G401.6 (cell line): ENCODE data around the gene CFHR4.
"Not testable (repeated sequence)": the region's sequence is repeated elsewhere in the genome, so short reads cannot be mapped to it uniquely, and the experiment has no call there.

Experiments
- FAIRE-seq: peaks from 2 replicates; lab custom pipeline; 2012; peaks lifted over from hg19 to GRCh38; lab: Jason Lieb, UNC

The CFHR4 gene

GRCh38 chr1:196941474-196941873 lies 53.6 kb downstream of the CFHR4 start:
- FAIRE-seq: not testable (repeated sequence)

- FAIRE-seq: not testable (repeated sequence)
Observed at GRCh38 chr1:196943568-196943967, 55.7 kb downstream of the CFHR4 start, which contains the start of gene CFHR2. Gene CFHR2 (plus strand): TSS chr1:196943738. CDS start chr1:196943881, 143 bp downstream.

GRCh38 chr1:196951711-196952394 lies 64.0 kb downstream of the CFHR4 start:
- no peak for FAIRE-seq

GRCh38 chr1:196954778-196955177 lies 66.9 kb downstream of the CFHR4 start:
- FAIRE-seq: no peak

GRCh38 chr1:196955926-196956325 lies 68.1 kb downstream of the CFHR4 start:
- no peak for FAIRE-seq

- no peak for FAIRE-seq
Observed at GRCh38 chr1:196960854-196961253, 73.0 kb downstream of the CFHR4 start.
